GM23338 (cell line): ENCODE results near the gene FZD4. TPM values are rescaled to one million over a fixed set of nuclear protein-coding genes. Genes with fewer than 3 reads are reported as not detected.

Experiments used
- ATAC-seq: fragments of 200-7000 bp; cut with Tn5 transposase; 3 replicates; pipeline ENCODE4 v1.9.1; 2020
- DNase-seq: peaks from one replicate; pipeline ENCODE4 v3.0.0-alpha.2; 2015; ENCODE audit warnings: low spot score
- H2AFZ ChIP-seq: fragments of 200-600 bp; sonication (generic); 2 replicates; pipeline ENCODE4 v1.8.0; 2016; ENCODE audit warnings: antibody characterized with exemption, mild to moderate bottlenecking, moderate library complexity
- H3F3A ChIP-seq: fragments of 200-600 bp; sonication (generic); replicated peaks from 2 replicates; pipeline ENCODE4 v1.8.0; 2017; ENCODE audit warnings: antibody characterized with exemption, mixed run types, low read depth
- H3K27ac ChIP-seq: fragments of 200-600 bp; sonication (generic); 2 replicates; pipeline ENCODE4 v1.6.1; 2016; ENCODE audit warnings: low read depth
- H3K27me3 ChIP-seq: fragments of 200-600 bp; sonication (generic); 2 replicates; pipeline ENCODE4 v1.8.0; 2016; ENCODE audit warnings: mild to moderate bottlenecking, mixed run types, moderate library complexity; ENCODE audit not compliant: insufficient read depth
- H3K36me3 ChIP-seq: fragments of 200-600 bp; sonication (generic); 2 replicates; pipeline ENCODE4 v1.8.0; 2016; ENCODE audit warnings: mild to moderate bottlenecking; ENCODE audit not compliant: insufficient read depth
- H3K4me1 ChIP-seq: fragments of 200-600 bp; sonication (generic); 2 replicates; pipeline ENCODE4 v1.8.0; 2016; ENCODE audit warnings: mild to moderate bottlenecking, moderate library complexity; ENCODE audit not compliant: insufficient read depth
- H3K4me2 ChIP-seq: fragments of 200-600 bp; sonication (generic); 2 replicates; pipeline ENCODE4 v1.7.1; 2017; ENCODE audit warnings: mixed run types
- H3K4me3 ChIP-seq: fragments of 200-600 bp; sonication (generic); 2 replicates; pipeline ENCODE4 v1.6.1; 2016; ENCODE audit warnings: mixed run types
- H3K79me2 ChIP-seq: fragments of 200-600 bp; sonication (generic); replicated peaks from 2 replicates; pipeline ENCODE4 v1.8.0; 2017; ENCODE audit warnings: mild to moderate bottlenecking; ENCODE audit not compliant: insufficient read depth
- H3K9me2 ChIP-seq: fragments of 200-600 bp; sonication (generic); 2 replicates; pipeline ENCODE4 v1.8.0; 2017; ENCODE audit not compliant: insufficient read depth
- H4K20me1 ChIP-seq: fragments of 200-600 bp; sonication (generic); replicated peaks from 2 replicates; pipeline ENCODE4 v1.8.0; 2017; ENCODE audit warnings: mild to moderate bottlenecking; ENCODE audit not compliant: insufficient read depth
- H3K27ac Mint-ChIP-seq: 2 replicates; pipeline ENCODE4 v1.8.0; 2020; ENCODE audit warnings: inconsistent platforms, mild to moderate bottlenecking, moderate library complexity, mixed read lengths
- H3K27me3 Mint-ChIP-seq: 3 replicates; pipeline ENCODE4 v1.8.0; 2022; ENCODE audit warnings: low read depth, mild to moderate bottlenecking, moderate library complexity, mixed read lengths, inconsistent platforms; ENCODE audit not compliant: insufficient read depth, poor library complexity
- H3K36me3 Mint-ChIP-seq: 3 replicates; pipeline ENCODE4 v1.8.0; 2021; ENCODE audit warnings: low read depth, mild to moderate bottlenecking, inconsistent platforms, moderate library complexity, mixed read lengths
- H3K4me1 Mint-ChIP-seq: 3 replicates; pipeline ENCODE4 v1.8.0; 2020; ENCODE audit warnings: mild to moderate bottlenecking, inconsistent platforms, mixed read lengths
- H3K4me3 Mint-ChIP-seq: 3 replicates; pipeline ENCODE4 v1.8.0; 2021; ENCODE audit warnings: moderate library complexity, mild to moderate bottlenecking, inconsistent platforms, mixed read lengths
- H3K9me3 Mint-ChIP-seq: 3 replicates; pipeline ENCODE4 v1.8.0; 2020; ENCODE audit warnings: moderate library complexity, mild to moderate bottlenecking, inconsistent platforms, mixed read lengths
- CREB1 ChIP-seq: fragments of 250-450 bp; sonication (Bioruptor Pico); IDR thresholded peaks from 2 replicates; pipeline ENCODE4 v1.5.0; 2020; ENCODE audit warnings: low read depth, mild to moderate bottlenecking, moderate library complexity
- ETS1 ChIP-seq: IDR thresholded peaks from 2 replicates; pipeline ENCODE4 v1.6.1; 2016; ENCODE audit warnings: antibody characterized with exemption
- EZH2phosphoT487 ChIP-seq: fragments of 200-600 bp; sonication (generic); IDR thresholded peaks from one replicate; pipeline ENCODE4 v1.8.1; 2018; ENCODE audit warnings: antibody characterized with exemption; ENCODE audit not compliant: unreplicated experiment
- JUNB ChIP-seq: IDR thresholded peaks from one replicate; pipeline ENCODE4 v1.6.1; 2016; ENCODE audit warnings: antibody characterized with exemption; ENCODE audit not compliant: unreplicated experiment
- NANOG ChIP-seq: IDR thresholded peaks from 2 replicates; pipeline ENCODE4 v1.6.1; 2016; ENCODE audit warnings: antibody characterized with exemption, borderline replicate concordance
- POLR2AphosphoS5 ChIP-seq: IDR thresholded peaks from 2 replicates; pipeline ENCODE4 v1.6.1; 2016; ENCODE audit warnings: antibody characterized with exemption, low read depth
- REST ChIP-seq: IDR thresholded peaks from one replicate; pipeline ENCODE4 v1.6.1; 2018; ENCODE audit warnings: antibody characterized with exemption; ENCODE audit not compliant: unreplicated experiment
- ZNF114 ChIP-seq: fragments of 250-450 bp; sonication (Bioruptor Pico); IDR thresholded peaks from 2 replicates; pipeline ENCODE4 v1.5.0; 2020; ENCODE audit warnings: mild to moderate bottlenecking, moderate library complexity
- ZNF331 ChIP-seq: fragments of 250-450 bp; sonication (Bioruptor Pico); IDR thresholded peaks from 2 replicates; pipeline ENCODE4 v1.5.0; 2020; ENCODE audit warnings: low read depth, mild to moderate bottlenecking, moderate library complexity
- polyA plus RNA-seq: library from polyadenylated mRNA; unstranded; fragments of >200 nt; fragmentation: Nextera tagmentation; extraction: Ambion mirVana; gene quantifications from 2 replicates; pipeline ENCODE4 v1.2.1, GENCODE V29; 2016
- total RNA-seq: library from RNA; depleted of rRNA; stranded (reverse); fragments of >200 nt; shearing (Covaris generic); gene quantifications from 2 replicates; pipeline ENCODE4 v1.2.3, GENCODE V29; 2014
- TF ChIP-seq, protein P1 (sequence below), 2 experiments: fragments of 200-600 bp in 1 of 2; sonication (generic) in 1 of 2; conservative IDR thresholded peaks; 2 replicates each; pipeline versions ENCODE4 v1.5.1 to v1.6.1; 2016 to 2017; ENCODE audit warnings: antibody characterized with exemption in 2 of 2, low read depth in 2 of 2, mild to moderate bottlenecking in 2 of 2, moderate library complexity in 1 of 2

The FZD4 gene
- total and polyA plus RNA-seq, 2 experiments from 2014 or later = 1.4 to 8.9 TPM

GRCh38 chr11:86930957-86931547 lies 24.1 kb downstream of the FZD4 start:
- H3K4me3 ChIP-seq = no peak overlapping the region
- H3K36me3 ChIP-seq = no peaks in the 10 kb centered on the region
- Mint-ChIP-seq H3K36me3 (no peaks in the 10 kb centered on the region), H3K9me3 (no peaks in the 10 kb centered on the region; the same call in 2 of the 3 replicates), H3K4me1 (peaks cover 34% of the 10 kb centered on the region), H3K4me3 (no peak overlapping the region), H3K27ac (no peak overlapping the region), H3K27me3 (peaks cover 3% of the 10 kb centered on the region)
- H3K79me2 ChIP-seq = no peaks in the 10 kb centered on the region
- TF ChIP-seq ZNF331 (CRISPR knock-in tag) (no peak), ZNF114 (CRISPR knock-in tag) (no peak), JUNB (no peak), ETS1 (no peak), CREB1 (no peak)
- TF ChIP-seq, protein P1, sequence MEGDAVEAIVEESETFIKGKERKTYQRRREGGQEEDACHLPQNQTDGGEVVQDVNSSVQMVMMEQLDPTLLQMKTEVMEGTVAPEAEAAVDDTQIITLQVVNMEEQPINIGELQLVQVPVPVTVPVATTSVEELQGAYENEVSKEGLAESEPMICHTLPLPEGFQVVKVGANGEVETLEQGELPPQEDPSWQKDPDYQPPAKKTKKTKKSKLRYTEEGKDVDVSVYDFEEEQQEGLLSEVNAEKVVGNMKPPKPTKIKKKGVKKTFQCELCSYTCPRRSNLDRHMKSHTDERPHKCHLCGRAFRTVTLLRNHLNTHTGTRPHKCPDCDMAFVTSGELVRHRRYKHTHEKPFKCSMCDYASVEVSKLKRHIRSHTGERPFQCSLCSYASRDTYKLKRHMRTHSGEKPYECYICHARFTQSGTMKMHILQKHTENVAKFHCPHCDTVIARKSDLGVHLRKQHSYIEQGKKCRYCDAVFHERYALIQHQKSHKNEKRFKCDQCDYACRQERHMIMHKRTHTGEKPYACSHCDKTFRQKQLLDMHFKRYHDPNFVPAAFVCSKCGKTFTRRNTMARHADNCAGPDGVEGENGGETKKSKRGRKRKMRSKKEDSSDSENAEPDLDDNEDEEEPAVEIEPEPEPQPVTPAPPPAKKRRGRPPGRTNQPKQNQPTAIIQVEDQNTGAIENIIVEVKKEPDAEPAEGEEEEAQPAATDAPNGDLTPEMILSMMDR (conservative IDR thresholded peaks at IDR 0.05; ENCODE audit: low read depth in 2 of 2) = no peak
- H4K20me1 ChIP-seq = no peaks in the 10 kb centered on the region
- H3K4me1 ChIP-seq = peaks cover 21% of the 10 kb centered on the region
- no peaks in the 10 kb centered on the region for H3K27me3 ChIP-seq
- no peak for DNase-seq
- no peak overlapping the region for H2AFZ ChIP-seq
- H3K4me2 ChIP-seq = no peak overlapping the region
- H3K27ac ChIP-seq = no peak overlapping the region
- H3K9me2 ChIP-seq = no peaks in the 10 kb centered on the region
- no peaks in the 10 kb centered on the region for H3F3A ChIP-seq
- ATAC-seq = no peak

GRCh38 chr11:86926975-86927374 lies 28.2 kb downstream of the FZD4 start:
- Histone ChIP-seq H2AFZ (no peak overlapping the region), H3K36me3 (no peaks in the 10 kb centered on the region), H3K27ac (no peak overlapping the region), H3K9me2 (no peaks in the 10 kb centered on the region), H4K20me1 (no peaks in the 10 kb centered on the region), H3K4me1 (peaks cover 7% of the 10 kb centered on the region), H3K4me3 (no peak overlapping the region), H3K79me2 (no peaks in the 10 kb centered on the region), H3K4me2 (no peak overlapping the region), H3K27me3 (no peaks in the 10 kb centered on the region), H3F3A (no peaks in the 10 kb centered on the region)
- H3K9me3 Mint-ChIP-seq = no peaks in the 10 kb centered on the region
- H3K27me3 Mint-ChIP-seq = no peaks in the 10 kb centered on the region
- no peak for DNase-seq
- no peak for ATAC-seq
- H3K27ac Mint-ChIP-seq = no peak overlapping the region
- H3K4me1 Mint-ChIP-seq = peaks cover 26% of the 10 kb centered on the region
- H3K4me3 Mint-ChIP-seq = no peak overlapping the region
- H3K36me3 Mint-ChIP-seq = no peaks in the 10 kb centered on the region
- TF ChIP-seq CREB1 = no peak
- no peak for TF ChIP-seq NANOG
- no peak for TF ChIP-seq REST
- TF ChIP-seq ZNF114 (CRISPR knock-in tag) = no peak
- no peak for TF ChIP-seq JUNB
- no peak for TF ChIP-seq POLR2AphosphoS5
- TF ChIP-seq, protein P1 (conservative IDR thresholded peaks at IDR 0.05; ENCODE audit: low read depth in 2 of 2) = no peak
- TF ChIP-seq ZNF331 (CRISPR knock-in tag) = no peak
- no peak for TF ChIP-seq ETS1
- TF ChIP-seq EZH2phosphoT487 = no peak
